HepG2 (cell line): ENCODE measurements around the gene AFF1. TPM values are rescaled to one million over a fixed set of nuclear protein-coding genes. Genes with fewer than 3 reads are reported as not detected.

ENCODE experiments used
- CBFB ChIP-seq: sonication (generic); formaldehyde crosslinking; IDR thresholded peaks from 2 replicates; pipeline ENCODE4 v1.4.0; 2020; ENCODE audit warnings: missing genetic modification reagents
- FOSL2 ChIP-seq: sonication (generic); formaldehyde crosslinking; IDR thresholded peaks from 2 replicates; pipeline ENCODE4 v1.4.0; 2020; ENCODE audit warnings: missing genetic modification reagents
- FOXP1 ChIP-seq, 2 experiments: fragments of 450-650 bp in 1 of 2; IDR thresholded peaks; 2 replicates each; pipeline ENCODE4 v1.6.1; 2017 to 2018; ENCODE audit warnings: antibody characterized with exemption in 1 of 2
- PHF20 ChIP-seq: sonication (generic); formaldehyde crosslinking; IDR thresholded peaks from 2 replicates; pipeline ENCODE4 v1.5.0; 2020; ENCODE audit warnings: mild to moderate bottlenecking, missing genetic modification reagents
- POLR2AphosphoS2 ChIP-seq: IDR thresholded peaks from 2 replicates; pipeline ENCODE4 v1.6.1; 2011; ENCODE audit warnings: low read depth, low read length, improper control_type of control experiment
- RBFOX2 ChIP-seq: fragments of 200-400 bp; formaldehyde crosslinking; IDR thresholded peaks from 2 replicates; pipeline ENCODE4 v1.6.1; 2017; ENCODE audit warnings: low read depth, mild to moderate bottlenecking, low read length
- REXO4 ChIP-seq: sonication (generic); formaldehyde crosslinking; IDR thresholded peaks from 2 replicates; pipeline ENCODE4 v1.8.0; 2022; ENCODE audit warnings: missing genetic modification reagents, mild to moderate bottlenecking, borderline replicate concordance
- SIX4 ChIP-seq: sonication (generic); formaldehyde crosslinking; IDR thresholded peaks from 2 replicates; pipeline ENCODE4 v1.4.0; 2020; ENCODE audit warnings: missing genetic modification reagents
- SMAD1 ChIP-seq: sonication (generic); formaldehyde crosslinking; IDR thresholded peaks from 2 replicates; pipeline ENCODE4 v1.4.0; 2020; ENCODE audit warnings: missing genetic modification reagents, low read depth, mild to moderate bottlenecking, borderline replicate concordance
- TBL1XR1 ChIP-seq: fragments of 150-350 bp; IDR thresholded peaks from 2 replicates; pipeline ENCODE4 v1.6.1; 2014; ENCODE audit warnings: borderline replicate concordance, low read length; ENCODE audit not compliant: partially characterized antibody
- TFDP1 ChIP-seq: IDR thresholded peaks from 2 replicates; pipeline ENCODE4 v1.6.1; 2016; ENCODE audit warnings: missing compliant biosample characterization, missing genetic modification reagents, borderline replicate concordance
- YEATS2 ChIP-seq: sonication (generic); formaldehyde crosslinking; IDR thresholded peaks from 2 replicates; pipeline ENCODE4 v1.4.0; 2020; ENCODE audit warnings: missing genetic modification reagents, borderline replicate concordance
- ZFY ChIP-seq: sonication (generic); formaldehyde crosslinking; IDR thresholded peaks from 2 replicates; pipeline ENCODE4 v1.4.0; 2020; ENCODE audit warnings: missing genetic modification reagents
- ZNF101 ChIP-seq: sonication (generic); formaldehyde crosslinking; IDR thresholded peaks from 2 replicates; pipeline ENCODE4 v1.4.0; 2020; ENCODE audit warnings: mild to moderate bottlenecking, low read depth, missing genetic modification reagents, borderline replicate concordance
- ZNF138 ChIP-seq: sonication (generic); formaldehyde crosslinking; IDR thresholded peaks from 2 replicates; pipeline ENCODE4 v1.5.0; 2020; ENCODE audit warnings: mild to moderate bottlenecking, low read depth, missing genetic modification reagents
- ZNF280D ChIP-seq: sonication (generic); formaldehyde crosslinking; IDR thresholded peaks from 2 replicates; pipeline ENCODE4 v1.5.1; 2020; ENCODE audit warnings: mild to moderate bottlenecking, missing genetic modification reagents
- ZNF607 ChIP-seq: sonication (generic); formaldehyde crosslinking; IDR thresholded peaks from 2 replicates; pipeline ENCODE4 v1.5.1; 2020; ENCODE audit warnings: missing genetic modification reagents, mild to moderate bottlenecking, borderline replicate concordance
- ZNF672 ChIP-seq: sonication (generic); formaldehyde crosslinking; IDR thresholded peaks from 2 replicates; pipeline ENCODE4 v1.8.1; 2022; ENCODE audit warnings: missing genetic modification reagents
- ZNF747 ChIP-seq: sonication (generic); formaldehyde crosslinking; IDR thresholded peaks from 2 replicates; pipeline ENCODE4 v1.8.1; 2023; ENCODE audit warnings: missing genetic modification reagents, mild to moderate bottlenecking, borderline replicate concordance
- polyA plus RNA-seq, 8 experiments: library from polyadenylated mRNA; depleted of rRNA in 3 of 8; stranded (reverse) in 7 of 8; unstranded in 1 of 8; fragments of >200 nt; fragmentation: Illumina TruSeq in 4 of 8; extraction: Trizol in 4 of 8; gene quantifications; 2 replicates each; pipeline versions ENCODE4 v1.2.1 to v1.2.3, GENCODE V29; 2011 to 2016; ENCODE audit warnings: low read depth in 4 of 8, missing spikeins in 1 of 8, mixed read lengths in 1 of 8; ENCODE audit not compliant: insufficient read depth in 1 of 8
- total RNA-seq, 5 experiments: library from RNA; depleted of rRNA; stranded (reverse); fragments of >200 nt; fragmentation: Illumina TruSeq; extraction: Trizol; gene quantifications; 2 replicates each; pipeline ENCODE4 v1.2.3, GENCODE V29; 2016; ENCODE audit warnings: low read depth in 1 of 5
- TF ChIP-seq, protein P1 (sequence below): sonication (generic); formaldehyde crosslinking; IDR thresholded peaks from 2 replicates; pipeline ENCODE4 v1.4.0; 2020; ENCODE audit warnings: missing genetic modification reagents
- TF ChIP-seq, protein P2 (sequence below): sonication (generic); formaldehyde crosslinking; IDR thresholded peaks from 2 replicates; pipeline ENCODE4 v1.5.0; 2020; ENCODE audit warnings: mild to moderate bottlenecking, missing genetic modification reagents

Gene AFF1
- total and polyA plus RNA-seq, 2 of the 13 experiments (the other 11 are each of a cell fraction or from before 2014, with no cell fraction given), result 15.5 to 15.9 TPM

DNA sequence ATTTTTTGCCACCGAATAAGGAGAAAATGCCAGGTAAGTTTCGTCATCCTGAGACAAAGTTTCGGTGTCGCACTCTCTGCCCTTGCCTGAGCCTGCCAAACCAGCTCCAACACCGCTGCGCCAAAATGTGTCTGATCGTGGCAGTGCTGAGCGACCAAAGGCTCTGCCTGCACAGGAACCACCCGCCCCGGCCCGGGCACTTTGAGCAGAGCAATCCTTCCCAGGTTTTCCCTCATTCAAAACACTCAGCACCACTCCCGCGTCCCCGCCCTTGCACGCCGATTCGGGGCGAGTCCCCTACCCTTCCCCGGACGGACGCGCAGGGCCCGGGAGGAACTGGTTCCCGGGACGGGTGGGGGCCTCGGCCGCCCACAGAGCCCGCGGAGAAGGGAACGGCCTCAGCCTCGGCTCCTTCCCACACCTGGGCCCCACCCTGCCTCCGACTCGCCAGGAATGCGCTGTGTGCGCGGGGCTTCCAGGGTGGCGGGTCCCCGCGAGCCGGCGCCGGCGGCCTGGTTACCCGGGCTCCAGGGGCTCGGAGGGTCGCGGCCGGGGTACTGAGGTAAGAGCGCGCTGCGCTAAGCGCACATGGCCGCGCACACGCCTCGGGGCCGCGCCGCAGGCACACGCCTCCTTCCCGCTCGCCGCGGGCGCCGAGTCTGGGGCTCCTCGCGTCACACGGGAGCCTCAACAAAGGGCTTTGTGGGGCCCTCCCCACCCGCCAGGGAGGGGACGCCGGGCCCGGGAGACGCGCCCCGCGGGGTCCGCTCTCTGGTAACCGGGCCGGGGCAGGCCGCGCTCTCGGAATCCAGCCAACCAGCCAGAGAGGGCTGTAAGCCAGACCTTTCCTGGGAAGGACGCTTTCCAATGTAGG lies 42.8 kb upstream of the AFF1 start, which contains the start of gene C4orf36 (continued):
- TF ChIP-seq ZNF280D (CRISPR knock-in tag) (no peak), YEATS2 (CRISPR knock-in tag) (no peak), SIX4 (CRISPR knock-in tag) (no peak), ZNF607 (CRISPR knock-in tag) (no peak), TFDP1 (CRISPR knock-in tag) (no peak; the same call in 1 of the 2 replicates), ZNF672 (CRISPR knock-in tag) (no peak), ZNF138 (CRISPR knock-in tag) (0 out of 2 replicates have a peak, but pooled peaks have one; percentile 46), FOSL2 (CRISPR knock-in tag) (no peak), SMAD1 (0 out of 2 replicates have a peak, but pooled peaks have one; percentile 53), ZFY (CRISPR knock-in tag) (peak; percentile 69), ZNF747 (CRISPR knock-in tag) (0 out of 2 replicates have a peak, but pooled peaks have one; percentile 52), RBFOX2 (peak; percentile 32; the same call in 1 of the 2 replicates), CBFB (CRISPR knock-in tag) (no peak), FOXP1 (IDR thresholded peaks at IDR 0.05) (no peak), FOXP1 (CRISPR knock-in tag; IDR thresholded peaks at IDR 0.05) (no peak), PHF20 (CRISPR knock-in tag) (no peak), REXO4 (CRISPR knock-in tag) (no peak), POLR2AphosphoS2 (no peak), TBL1XR1 (no peak), ZNF101 (CRISPR knock-in tag) (no peak)
- TF ChIP-seq, protein P1, sequence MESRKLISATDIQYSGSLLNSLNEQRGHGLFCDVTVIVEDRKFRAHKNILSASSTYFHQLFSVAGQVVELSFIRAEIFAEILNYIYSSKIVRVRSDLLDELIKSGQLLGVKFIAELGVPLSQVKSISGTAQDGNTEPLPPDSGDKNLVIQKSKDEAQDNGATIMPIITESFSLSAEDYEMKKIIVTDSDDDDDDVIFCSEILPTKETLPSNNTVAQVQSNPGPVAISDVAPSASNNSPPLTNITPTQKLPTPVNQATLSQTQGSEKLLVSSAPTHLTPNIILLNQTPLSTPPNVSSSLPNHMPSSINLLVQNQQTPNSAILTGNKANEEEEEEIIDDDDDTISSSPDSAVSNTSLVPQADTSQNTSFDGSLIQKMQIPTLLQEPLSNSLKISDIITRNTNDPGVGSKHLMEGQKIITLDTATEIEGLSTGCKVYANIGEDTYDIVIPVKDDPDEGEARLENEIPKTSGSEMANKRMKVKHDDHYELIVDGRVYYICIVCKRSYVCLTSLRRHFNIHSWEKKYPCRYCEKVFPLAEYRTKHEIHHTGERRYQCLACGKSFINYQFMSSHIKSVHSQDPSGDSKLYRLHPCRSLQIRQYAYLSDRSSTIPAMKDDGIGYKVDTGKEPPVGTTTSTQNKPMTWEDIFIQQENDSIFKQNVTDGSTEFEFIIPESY (CRISPR knock-in tag), result no peak
- TF ChIP-seq, protein P2, sequence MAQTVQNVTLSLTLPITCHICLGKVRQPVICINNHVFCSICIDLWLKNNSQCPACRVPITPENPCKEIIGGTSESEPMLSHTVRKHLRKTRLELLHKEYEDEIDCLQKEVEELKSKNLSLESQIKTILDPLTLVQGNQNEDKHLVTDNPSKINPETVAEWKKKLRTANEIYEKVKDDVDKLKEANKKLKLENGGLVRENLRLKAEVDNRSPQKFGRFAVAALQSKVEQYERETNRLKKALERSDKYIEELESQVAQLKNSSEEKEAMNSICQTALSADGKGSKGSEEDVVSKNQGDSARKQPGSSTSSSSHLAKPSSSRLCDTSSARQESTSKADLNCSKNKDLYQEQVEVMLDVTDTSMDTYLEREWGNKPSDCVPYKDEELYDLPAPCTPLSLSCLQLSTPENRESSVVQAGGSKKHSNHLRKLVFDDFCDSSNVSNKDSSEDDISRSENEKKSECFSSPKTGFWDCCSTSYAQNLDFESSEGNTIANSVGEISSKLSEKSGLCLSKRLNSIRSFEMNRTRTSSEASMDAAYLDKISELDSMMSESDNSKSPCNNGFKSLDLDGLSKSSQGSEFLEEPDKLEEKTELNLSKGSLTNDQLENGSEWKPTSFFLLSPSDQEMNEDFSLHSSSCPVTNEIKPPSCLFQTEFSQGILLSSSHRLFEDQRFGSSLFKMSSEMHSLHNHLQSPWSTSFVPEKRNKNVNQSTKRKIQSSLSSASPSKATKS (CRISPR knock-in tag), result no peak
